ENCODE data around the gene PROS1.

The PROS1 gene

GRCh38 chr3:93973131-93974126 is at the start of gene PROS1:
PROS1 (minus strand) TSS chr3:93973896; CDS start chr3:93973749, 147 bp downstream.
- no peak within 1 kb of the TSS for H3K27ac ChIP-seq (ENCODE audit: low read length)
- no peaks in the 10 kb centered on the region for H3K36me3 ChIP-seq (ENCODE audit: control insufficient read depth, insufficient read depth, low read length)
- H3K4me1 ChIP-seq (ENCODE audit: control insufficient read depth, insufficient read depth, low read length) = no peaks in the 10 kb centered on the region
- WGBS (ENCODE audit: insufficient coverage, insufficient read length) = no CpG with 5 or more reads among the region's 53 CpGs
- no peaks in the 10 kb centered on the region; the same call in 1 of the 2 replicates for H3K27me3 ChIP-seq (ENCODE audit: control insufficient read depth, insufficient read depth, low read length)
- peak within 1 kb of the TSS; percentile 61 for H3K4me3 ChIP-seq (ENCODE audit: low read length)
- H3K9me3 ChIP-seq (ENCODE audit: control insufficient read depth, insufficient read depth, low read length) = no peaks in the 10 kb centered on the region
- peak; percentile 22 for DNase-seq (ENCODE audit: low read depth, low spot score)

GRCh38 chr3:94020293-94020692 is 46.6 kb upstream of the PROS1 start:
- no peak for DNase-seq (ENCODE audit: low read depth, low spot score)
- Histone ChIP-seq H3K9me3 (ENCODE audit: control insufficient read depth, insufficient read depth, low read length) (no peaks in the 10 kb centered on the region), H3K27me3 (ENCODE audit: control insufficient read depth, insufficient read depth, low read length) (no peaks in the 10 kb centered on the region), H3K4me1 (ENCODE audit: control insufficient read depth, insufficient read depth, low read length) (no peaks in the 10 kb centered on the region), H3K36me3 (ENCODE audit: control insufficient read depth, insufficient read depth, low read length) (no peaks in the 10 kb centered on the region), H3K4me3 (ENCODE audit: low read length) (no peak overlapping the region), H3K27ac (ENCODE audit: low read length) (no peak overlapping the region)
- WGBS (ENCODE audit: insufficient coverage, insufficient read length) = no CpG with 5 or more reads among the region's 3 CpGs

DNA sequence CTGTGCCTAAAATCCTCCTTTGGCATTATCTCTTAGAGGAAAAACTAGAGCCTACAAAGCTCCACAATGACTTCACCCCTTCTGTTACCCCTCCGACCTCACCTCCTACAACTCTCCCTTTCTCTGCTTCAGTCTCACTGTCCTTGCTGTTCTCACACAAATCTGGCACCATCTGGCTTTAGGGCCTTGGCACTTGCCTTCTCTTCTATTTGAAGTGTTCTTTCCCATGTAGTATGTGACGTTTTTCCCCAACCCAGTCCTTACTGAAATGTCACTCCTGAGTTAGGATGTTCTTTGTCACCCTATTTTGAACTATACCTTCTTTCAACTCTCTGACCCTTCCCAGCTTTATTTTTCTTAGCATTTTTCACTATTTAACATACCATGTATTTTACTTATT is 46.0 kb upstream of the PROS1 start:
- no CpG with 5 or more reads among the region's 2 CpGs for WGBS (ENCODE audit: insufficient coverage, insufficient read length)
- H3K36me3 ChIP-seq (ENCODE audit: control insufficient read depth, insufficient read depth, low read length) = no peaks in the 10 kb centered on the region
- no peak for DNase-seq (ENCODE audit: low read depth, low spot score)
- H3K4me1 ChIP-seq (ENCODE audit: control insufficient read depth, insufficient read depth, low read length) = no peaks in the 10 kb centered on the region
- H3K9me3 ChIP-seq (ENCODE audit: control insufficient read depth, insufficient read depth, low read length) = no peaks in the 10 kb centered on the region
- H3K4me3 ChIP-seq (ENCODE audit: low read length) = no peak overlapping the region
- H3K27me3 ChIP-seq (ENCODE audit: control insufficient read depth, insufficient read depth, low read length) = no peaks in the 10 kb centered on the region
- H3K27ac ChIP-seq (ENCODE audit: low read length) = no peak overlapping the region

DNA sequence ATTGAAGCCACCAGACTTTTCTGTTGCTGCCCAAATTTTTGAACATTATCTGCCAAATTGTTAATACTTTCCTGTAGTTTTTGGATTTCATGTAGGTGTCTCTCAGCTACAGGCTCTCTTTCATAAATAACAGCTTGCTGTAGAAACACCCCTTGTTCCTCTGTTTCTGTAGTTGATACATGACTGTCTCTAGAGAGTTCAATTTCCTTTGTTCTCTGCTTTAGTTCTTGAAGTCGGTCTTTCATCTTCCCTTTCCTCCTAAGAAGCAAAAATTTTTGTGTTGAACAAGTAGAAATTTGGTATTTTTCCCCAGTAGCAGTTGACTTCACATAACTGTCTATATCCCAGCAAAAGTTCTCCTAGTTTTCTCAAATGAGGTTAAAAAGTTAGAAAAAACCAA is 41.3 kb upstream of the PROS1 start:
- Histone ChIP-seq H3K27me3 (ENCODE audit: control insufficient read depth, insufficient read depth, low read length) (no peaks in the 10 kb centered on the region), H3K9me3 (ENCODE audit: control insufficient read depth, insufficient read depth, low read length) (no peaks in the 10 kb centered on the region), H3K4me1 (ENCODE audit: control insufficient read depth, insufficient read depth, low read length) (no peaks in the 10 kb centered on the region), H3K4me3 (ENCODE audit: low read length) (no peak overlapping the region), H3K36me3 (ENCODE audit: control insufficient read depth, insufficient read depth, low read length) (no peaks in the 10 kb centered on the region), H3K27ac (ENCODE audit: low read length) (no peak overlapping the region)
- DNase-seq (ENCODE audit: low read depth, low spot score) = no peak
- WGBS (ENCODE audit: insufficient coverage, insufficient read length) = no CpG with 5 or more reads among the region's 1 CpG

GRCh38 chr3:94012185-94012584 is 38.5 kb upstream of the PROS1 start:
- H3K27ac ChIP-seq (ENCODE audit: low read length) = no peak overlapping the region
- no peaks in the 10 kb centered on the region for H3K9me3 ChIP-seq (ENCODE audit: control insufficient read depth, insufficient read depth, low read length)
- H3K4me1 ChIP-seq (ENCODE audit: control insufficient read depth, insufficient read depth, low read length) = no peaks in the 10 kb centered on the region
- DNase-seq (ENCODE audit: low read depth, low spot score) = no peak
- WGBS (ENCODE audit: insufficient coverage, insufficient read length) = no CpG with 5 or more reads among the region's 1 CpG
- no peaks in the 10 kb centered on the region for H3K36me3 ChIP-seq (ENCODE audit: control insufficient read depth, insufficient read depth, low read length)
- no peak overlapping the region for H3K4me3 ChIP-seq (ENCODE audit: low read length)
- H3K27me3 ChIP-seq (ENCODE audit: control insufficient read depth, insufficient read depth, low read length) = no peaks in the 10 kb centered on the region

DNA sequence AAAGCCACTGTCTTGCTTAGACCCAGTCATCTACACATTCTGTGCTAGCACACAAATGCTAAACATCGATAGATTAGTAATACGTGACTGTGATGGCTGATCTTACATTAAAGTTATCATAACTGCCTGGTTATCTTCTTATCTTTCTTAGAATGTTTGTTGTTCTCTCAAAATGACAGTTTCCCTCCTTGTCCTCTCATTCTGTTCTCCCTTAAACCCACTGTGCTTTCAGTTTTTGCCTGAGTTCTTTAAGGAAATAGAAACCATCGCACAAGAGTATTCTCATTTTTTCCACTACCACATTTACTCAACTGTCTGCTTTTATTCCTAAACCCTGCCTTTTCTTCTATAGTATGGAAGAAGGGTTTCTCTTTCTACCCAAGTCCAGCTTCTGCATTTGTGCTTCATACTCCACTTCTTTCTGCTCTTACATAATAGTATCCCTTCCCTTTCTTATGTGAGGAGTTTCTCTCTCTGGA is 37.6 kb upstream of the PROS1 start:
- no peak for DNase-seq (ENCODE audit: low read depth, low spot score)
- Histone ChIP-seq H3K4me1 (ENCODE audit: control insufficient read depth, insufficient read depth, low read length) (no peaks in the 10 kb centered on the region), H3K27ac (ENCODE audit: low read length) (no peak overlapping the region), H3K27me3 (ENCODE audit: control insufficient read depth, insufficient read depth, low read length) (no peaks in the 10 kb centered on the region), H3K9me3 (ENCODE audit: control insufficient read depth, insufficient read depth, low read length) (no peaks in the 10 kb centered on the region), H3K36me3 (ENCODE audit: control insufficient read depth, insufficient read depth, low read length) (no peaks in the 10 kb centered on the region), H3K4me3 (ENCODE audit: low read length) (no peak overlapping the region)
- WGBS (ENCODE audit: insufficient coverage, insufficient read length) = no CpG with 5 or more reads among the region's 3 CpGs

GRCh38 chr3:94009608-94010007 is 35.9 kb upstream of the PROS1 start:
- no peak overlapping the region for H3K4me3 ChIP-seq (ENCODE audit: low read length)
- no peaks in the 10 kb centered on the region for H3K9me3 ChIP-seq (ENCODE audit: control insufficient read depth, insufficient read depth, low read length)
- no peaks in the 10 kb centered on the region for H3K4me1 ChIP-seq (ENCODE audit: control insufficient read depth, insufficient read depth, low read length)
- H3K27ac ChIP-seq (ENCODE audit: low read length) = no peak overlapping the region
- WGBS (ENCODE audit: insufficient coverage, insufficient read length) = no CpG with 5 or more reads among the region's 2 CpGs
- no peaks in the 10 kb centered on the region for H3K27me3 ChIP-seq (ENCODE audit: control insufficient read depth, insufficient read depth, low read length)
- no peak for DNase-seq (ENCODE audit: low read depth, low spot score)
- H3K36me3 ChIP-seq (ENCODE audit: control insufficient read depth, insufficient read depth, low read length) = no peaks in the 10 kb centered on the region

DNA sequence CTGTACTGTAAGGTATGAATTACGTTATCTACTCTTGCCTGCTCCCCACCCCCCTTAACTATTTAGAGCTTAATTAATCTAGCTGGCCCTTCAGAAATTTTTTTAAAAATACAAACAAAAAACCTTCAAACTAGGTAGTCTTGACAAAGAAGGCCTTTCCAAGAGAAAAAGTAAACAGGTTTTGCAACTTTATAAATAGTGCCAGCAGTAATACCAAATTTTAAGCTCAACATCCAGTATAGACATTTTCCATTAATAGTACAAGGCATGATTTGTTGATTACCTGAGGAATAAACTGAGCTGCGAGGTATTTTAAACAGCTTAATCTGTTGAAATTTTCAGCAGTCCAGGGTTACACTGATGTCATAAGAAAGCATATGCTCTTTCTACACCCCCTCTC is 34.6 kb upstream of the PROS1 start:
- Histone ChIP-seq H3K4me1 (ENCODE audit: control insufficient read depth, insufficient read depth, low read length) (no peaks in the 10 kb centered on the region), H3K27ac (ENCODE audit: low read length) (no peak overlapping the region), H3K4me3 (ENCODE audit: low read length) (no peak overlapping the region), H3K27me3 (ENCODE audit: control insufficient read depth, insufficient read depth, low read length) (no peaks in the 10 kb centered on the region), H3K9me3 (ENCODE audit: control insufficient read depth, insufficient read depth, low read length) (no peaks in the 10 kb centered on the region), H3K36me3 (ENCODE audit: control insufficient read depth, insufficient read depth, low read length) (no peaks in the 10 kb centered on the region)
- WGBS (ENCODE audit: insufficient coverage, insufficient read length) = no CpG with 5 or more reads among the region's 2 CpGs
- no peak for DNase-seq (ENCODE audit: low read depth, low spot score)

DNA sequence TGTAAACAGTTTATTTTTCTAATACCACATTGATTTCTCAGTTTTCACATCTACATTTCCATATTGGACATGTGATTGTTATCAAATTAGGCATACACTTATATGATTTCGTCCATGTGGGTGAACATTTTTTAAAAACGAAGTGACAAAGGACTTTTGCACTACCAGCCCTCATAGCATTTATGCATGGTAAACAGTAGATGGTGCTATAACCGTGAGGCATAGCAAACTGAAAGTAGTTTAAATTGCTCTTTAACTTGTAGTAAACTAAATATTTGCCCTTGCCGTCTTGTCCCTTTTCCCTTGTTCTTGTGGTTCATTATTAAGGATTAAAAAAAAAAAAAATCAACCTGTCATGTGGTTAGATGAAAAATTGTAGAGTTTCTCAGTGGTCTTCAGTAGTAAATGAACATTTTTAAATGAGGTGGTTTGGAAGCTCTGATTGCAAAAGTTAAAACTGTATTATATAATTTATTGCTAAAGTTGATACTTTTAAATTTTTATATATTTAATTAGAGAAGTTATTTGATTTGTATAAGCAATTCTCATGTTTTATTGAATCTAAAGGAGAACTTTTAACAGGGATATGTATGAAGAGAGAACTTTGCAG is 30.7 kb upstream of the PROS1 start:
- Histone ChIP-seq H3K27ac (ENCODE audit: low read length) (no peak overlapping the region), H3K4me1 (ENCODE audit: control insufficient read depth, insufficient read depth, low read length) (no peaks in the 10 kb centered on the region), H3K9me3 (ENCODE audit: control insufficient read depth, insufficient read depth, low read length) (no peaks in the 10 kb centered on the region), H3K4me3 (ENCODE audit: low read length) (no peak overlapping the region), H3K27me3 (ENCODE audit: control insufficient read depth, insufficient read depth, low read length) (no peaks in the 10 kb centered on the region), H3K36me3 (ENCODE audit: control insufficient read depth, insufficient read depth, low read length) (no peaks in the 10 kb centered on the region)
- no peak for DNase-seq (ENCODE audit: low read depth, low spot score)
- no CpG with 5 or more reads among the region's 4 CpGs for WGBS (ENCODE audit: insufficient coverage, insufficient read length)

GRCh38 chr3:94001827-94002495 is 28.3 kb upstream of the PROS1 start:
- H3K4me3 ChIP-seq (ENCODE audit: low read length) = no peak overlapping the region
- no peaks in the 10 kb centered on the region for H3K9me3 ChIP-seq (ENCODE audit: control insufficient read depth, insufficient read depth, low read length)
- no peak overlapping the region for H3K27ac ChIP-seq (ENCODE audit: low read length)
- no CpG with 5 or more reads among the region's 3 CpGs for WGBS (ENCODE audit: insufficient coverage, insufficient read length)
- H3K36me3 ChIP-seq (ENCODE audit: control insufficient read depth, insufficient read depth, low read length) = no peaks in the 10 kb centered on the region
- no peaks in the 10 kb centered on the region for H3K4me1 ChIP-seq (ENCODE audit: control insufficient read depth, insufficient read depth, low read length)
- H3K27me3 ChIP-seq (ENCODE audit: control insufficient read depth, insufficient read depth, low read length) = no peaks in the 10 kb centered on the region
- DNase-seq (ENCODE audit: low read depth, low spot score) = no peak
